HG03442 (cell line): ENCODE measurements around the gene MUC2.

Source experiments
- ATAC-seq: cut with Tn5 transposase; IDR thresholded peaks from one replicate; pipeline ENCODE4 v1.9.1; 2021; ENCODE audit warnings: mild to moderate bottlenecking, moderate library complexity; ENCODE audit not compliant: unreplicated experiment

MUC2 gene

GRCh38 chr11:1036303-1036923, 38.3 kb upstream of the MUC2 start, which contains the start of gene MUC6:
Gene MUC6 (minus strand): TSS chr11:1036718. CDS start chr11:1036655, 63 bp downstream.
- no peak for ATAC-seq

GRCh38 chr11:1036931-1037330, 37.7 kb upstream of the MUC2 start:
- no peak for ATAC-seq

GRCh38 chr11:1037506-1038055, 37.1 kb upstream of the MUC2 start:
- ATAC-seq: no peak

GRCh38 chr11:1038361-1038760, 36.3 kb upstream of the MUC2 start:
- ATAC-seq: no peak

- no peak for ATAC-seq
Measured at GRCh38 chr11:1038921-1039320, 35.8 kb upstream of the MUC2 start.

GRCh38 chr11:1039481-1040427, 34.9 kb upstream of the MUC2 start:
- no peak for ATAC-seq

- ATAC-seq: no peak
Measured at GRCh38 chr11:1040428-1041148, 34.1 kb upstream of the MUC2 start.

- no peak for ATAC-seq
Measured at GRCh38 chr11:1041149-1041467, 33.6 kb upstream of the MUC2 start.

GRCh38 chr11:1041471-1041870, 33.2 kb upstream of the MUC2 start:
- ATAC-seq: no peak

- ATAC-seq: no peak
Measured at GRCh38 chr11:1041936-1042608, 32.6 kb upstream of the MUC2 start.

- no peak for ATAC-seq
Measured at GRCh38 chr11:1042626-1043562, 31.8 kb upstream of the MUC2 start.

- no peak for ATAC-seq
Measured at GRCh38 chr11:1043563-1044096, 31.0 kb upstream of the MUC2 start.

- no peak for ATAC-seq
Measured at GRCh38 chr11:1044160-1044559, 30.5 kb upstream of the MUC2 start.

- no peak for ATAC-seq
Measured at GRCh38 chr11:1047595-1048156, 27.0 kb upstream of the MUC2 start.

GRCh38 chr11:1048375-1049070, 26.2 kb upstream of the MUC2 start:
- ATAC-seq: no peak

GRCh38 chr11:1049071-1049405, 25.6 kb upstream of the MUC2 start:
- no peak for ATAC-seq

- ATAC-seq: no peak
Measured at GRCh38 chr11:1049431-1049891, 25.2 kb upstream of the MUC2 start.

- ATAC-seq: no peak
Measured at GRCh38 chr11:1049911-1050580, 24.6 kb upstream of the MUC2 start.
